HepG2 (cell line): ENCODE data around the gene FSCN2. TPM values are rescaled to one million over a fixed set of nuclear protein-coding genes. Genes with fewer than 3 reads are reported as not detected.

Source experiments
- ATF7 ChIP-seq, 2 experiments: fragments of 450-650 bp in 1 of 2; sonication (generic) in 1 of 2; formaldehyde crosslinking in 1 of 2; IDR thresholded peaks; 2 replicates each; pipeline versions ENCODE4 v1.4.0 to v1.6.1; 2016 to 2020; ENCODE audit warnings: antibody characterized with exemption in 1 of 2, mild to moderate bottlenecking in 1 of 2, missing genetic modification reagents in 1 of 2
- CBX5 ChIP-seq: sonication (generic); formaldehyde crosslinking; IDR thresholded peaks from 2 replicates; pipeline ENCODE4 v1.4.0; 2020; ENCODE audit warnings: missing genetic modification reagents, borderline replicate concordance
- CERS6 ChIP-seq: sonication (generic); formaldehyde crosslinking; IDR thresholded peaks from 2 replicates; pipeline ENCODE4 v1.5.0; 2020; ENCODE audit warnings: missing genetic modification reagents
- DNMT1 ChIP-seq: sonication (generic); formaldehyde crosslinking; IDR thresholded peaks from 2 replicates; pipeline ENCODE4 v1.5.1; 2020; ENCODE audit warnings: mild to moderate bottlenecking, missing genetic modification reagents
- ETV6 ChIP-seq: sonication (generic); formaldehyde crosslinking; conservative IDR thresholded peaks from 2 replicates; pipeline ENCODE4 v1.4.0; 2020; ENCODE audit warnings: missing genetic modification reagents
- FOXM1 ChIP-seq: sonication (generic); formaldehyde crosslinking; IDR thresholded peaks from 2 replicates; pipeline ENCODE4 v1.5.0; 2020; ENCODE audit warnings: missing genetic modification reagents
- HOXA9 ChIP-seq: sonication (generic); formaldehyde crosslinking; IDR thresholded peaks from 2 replicates; pipeline ENCODE4 v1.8.1; 2022; ENCODE audit warnings: missing genetic modification reagents, mild to moderate bottlenecking, moderate library complexity, borderline replicate concordance
- KDM5A ChIP-seq: fragments of 200-600 bp; sonication (generic); IDR thresholded peaks from 2 replicates; pipeline ENCODE4 v1.7.0; 2018; ENCODE audit warnings: antibody characterized with exemption, mild to moderate bottlenecking, low read length, borderline replicate concordance
- NFE2 ChIP-seq: sonication (generic); formaldehyde crosslinking; IDR thresholded peaks from 2 replicates; pipeline ENCODE4 v1.4.0; 2020; ENCODE audit warnings: missing genetic modification reagents
- NPAS2 ChIP-seq: sonication (generic); formaldehyde crosslinking; IDR thresholded peaks from 2 replicates; pipeline ENCODE4 v1.8.0; 2022; ENCODE audit warnings: mild to moderate bottlenecking, missing genetic modification reagents, borderline replicate concordance
- SATB2 ChIP-seq: sonication (generic); formaldehyde crosslinking; IDR thresholded peaks from 2 replicates; pipeline ENCODE4 v1.5.0; 2020; ENCODE audit warnings: missing genetic modification reagents
- SIN3B ChIP-seq: fragments of 150-350 bp; IDR thresholded peaks from 2 replicates; pipeline ENCODE4 v1.6.1; 2014; ENCODE audit warnings: low read length
- SMAD9 ChIP-seq: sonication (generic); formaldehyde crosslinking; IDR thresholded peaks from 2 replicates; pipeline ENCODE4 v1.5.1; 2020; ENCODE audit warnings: mild to moderate bottlenecking, missing genetic modification reagents
- SNRNP70 ChIP-seq: fragments of 200-400 bp; formaldehyde crosslinking; IDR thresholded peaks from 2 replicates; pipeline ENCODE4 v1.6.1; 2017; ENCODE audit warnings: mild to moderate bottlenecking, low read depth, low read length, moderate library complexity
- SRSF9 ChIP-seq: fragments of 200-400 bp; formaldehyde crosslinking; IDR thresholded peaks from 2 replicates; pipeline ENCODE4 v1.6.1; 2018; ENCODE audit warnings: borderline replicate concordance, mild to moderate bottlenecking, low read depth, low read length; ENCODE audit not compliant: insufficient read depth, poor library complexity, severe bottlenecking
- YEATS4 ChIP-seq: sonication (generic); formaldehyde crosslinking; IDR thresholded peaks from 2 replicates; pipeline ENCODE4 v1.4.0; 2020; ENCODE audit warnings: missing genetic modification reagents, borderline replicate concordance
- ZBTB4 ChIP-seq: sonication (generic); formaldehyde crosslinking; IDR thresholded peaks from 2 replicates; pipeline ENCODE4 v1.4.0; 2020; ENCODE audit warnings: missing genetic modification reagents, mild to moderate bottlenecking, borderline replicate concordance
- ZNF180 ChIP-seq: sonication (generic); formaldehyde crosslinking; IDR thresholded peaks from 2 replicates; pipeline ENCODE4 v1.4.0; 2020; ENCODE audit warnings: low read depth, missing genetic modification reagents, borderline replicate concordance
- ZNF292 ChIP-seq: sonication (generic); formaldehyde crosslinking; IDR thresholded peaks from 2 replicates; pipeline ENCODE4 v1.8.1; 2022; ENCODE audit warnings: mild to moderate bottlenecking, low read depth, missing genetic modification reagents, borderline replicate concordance
- ZNF546 ChIP-seq: sonication (generic); formaldehyde crosslinking; conservative IDR thresholded peaks from 2 replicates; pipeline ENCODE4 v1.8.1; 2023; ENCODE audit warnings: mild to moderate bottlenecking, missing genetic modification reagents
- ZNF577 ChIP-seq: sonication (generic); formaldehyde crosslinking; IDR thresholded peaks from 2 replicates; pipeline ENCODE4 v1.4.0; 2020; ENCODE audit warnings: mild to moderate bottlenecking, low read depth, missing genetic modification reagents, borderline replicate concordance
- ZNF691 ChIP-seq: sonication (generic); formaldehyde crosslinking; IDR thresholded peaks from 2 replicates; pipeline ENCODE4 v1.4.0; 2020; ENCODE audit warnings: missing genetic modification reagents, low read depth, mild to moderate bottlenecking, borderline replicate concordance
- ZNF7 ChIP-seq: IDR thresholded peaks from 2 replicates; pipeline ENCODE4 v1.6.1; 2016; ENCODE audit warnings: missing biosample characterization, missing genetic modification reagents
- ZNF713 ChIP-seq: sonication (generic); formaldehyde crosslinking; IDR thresholded peaks from 2 replicates; pipeline ENCODE4 v1.4.0; 2020; ENCODE audit warnings: mild to moderate bottlenecking, missing genetic modification reagents
- polyA plus RNA-seq, 8 experiments: library from polyadenylated mRNA; depleted of rRNA in 3 of 8; stranded (reverse) in 7 of 8; unstranded in 1 of 8; fragments of >200 nt; fragmentation: Illumina TruSeq in 4 of 8; extraction: Trizol in 4 of 8; gene quantifications; 2 replicates each; pipeline versions ENCODE4 v1.2.1 to v1.2.3, GENCODE V29; 2011 to 2016; ENCODE audit warnings: low read depth in 4 of 8, missing spikeins in 1 of 8, mixed read lengths in 1 of 8; ENCODE audit not compliant: insufficient read depth in 1 of 8
- total RNA-seq, 5 experiments: library from RNA; depleted of rRNA; stranded (reverse); fragments of >200 nt; fragmentation: Illumina TruSeq; extraction: Trizol; gene quantifications; 2 replicates each; pipeline ENCODE4 v1.2.3, GENCODE V29; 2016; ENCODE audit warnings: low read depth in 1 of 5

The FSCN2 gene
- total and polyA plus RNA-seq, 2 of the 13 experiments (the other 11 are each of a cell fraction or from before 2014, with no cell fraction given), result 0.09 TPM; not detected in 1

- TF ChIP-seq CERS6 (CRISPR knock-in tag), result no peak
- no peak for TF ChIP-seq ZNF713 (CRISPR knock-in tag)
- TF ChIP-seq ETV6 (CRISPR knock-in tag), result 0 out of 2 replicates have a peak, but pooled peaks have one; percentile 54
- TF ChIP-seq KDM5A, result peak; percentile 91
- TF ChIP-seq NPAS2 (CRISPR knock-in tag), result no peak
- TF ChIP-seq DNMT1 (CRISPR knock-in tag), result peak; percentile 82
- TF ChIP-seq ZNF691 (CRISPR knock-in tag), result peak; percentile 30; the same call in 1 of the 2 replicates
- 0 out of 2 replicates have a peak, but pooled peaks have one; percentile 9 for TF ChIP-seq ZNF292 (CRISPR knock-in tag)
- no peak for TF ChIP-seq ZBTB4 (CRISPR knock-in tag)
- no peak for TF ChIP-seq SIN3B
- no peak for TF ChIP-seq SMAD9 (CRISPR knock-in tag)
- TF ChIP-seq ZNF180 (CRISPR knock-in tag), result no peak
- TF ChIP-seq YEATS4 (CRISPR knock-in tag), result peak; percentile 91; the same call in 1 of the 2 replicates
- no peak for TF ChIP-seq HOXA9 (CRISPR knock-in tag)
- TF ChIP-seq ZNF577, result no peak
- peak; percentile 93; the same call in 1 of the 2 replicates for TF ChIP-seq ZNF546
- no peak for TF ChIP-seq FOXM1
- TF ChIP-seq ZNF7, result no peak
- no peak for TF ChIP-seq SNRNP70
- no peak for TF ChIP-seq SRSF9
- TF ChIP-seq ATF7 (IDR thresholded peaks at IDR 0.05), result no peak
- TF ChIP-seq ATF7 (CRISPR knock-in tag; IDR thresholded peaks at IDR 0.05), result no peak
- no peak for TF ChIP-seq NFE2 (CRISPR knock-in tag)
- no peak for TF ChIP-seq CBX5 (CRISPR knock-in tag)
- peak; percentile 73; the same call in 1 of the 2 replicates for TF ChIP-seq SATB2
These were observed 24.3 kb downstream of the FSCN2 start, which contains the start of gene FAAP100 (continued) for GRCh38 chr17:81552244-81553017.
